IMR-90 (cell line): ENCODE measurements around the gene KMT2A. TPM values are rescaled to one million over a fixed set of nuclear protein-coding genes. Genes with fewer than 3 reads are reported as not detected.

Experiments used
- ATAC-seq: fragments of 200-7000 bp; cut with Tn5 transposase; 2 replicates; pipeline ENCODE4 v1.9.1; 2020; ENCODE audit warnings: low read depth, mild to moderate bottlenecking, moderate library complexity
- BruUV-seq: library from RNA; stranded (reverse); fragments of 400-500 nt; replicated peaks from 2 replicates; lab custom pipeline; 2021; lab: Mats Ljungman, UMichigan
- CTCF ChIA-PET: fragments of 300-600 bp; formaldehyde crosslinking; extraction: SDS; loops from one replicate; lab custom pipeline; 2021; ENCODE audit warnings: antibody characterized with exemption; lab: Yijun Ruan, JAX
- POLR2A ChIA-PET: fragments of 300-600 bp; sonication (Branson Sonifier 250); formaldehyde crosslinking; loops from one replicate; lab custom pipeline; 2022; ENCODE audit warnings: antibody characterized with exemption; ENCODE audit not compliant: unreplicated experiment; lab: Charles Lee
- DNase-seq: peaks from one replicate; pipeline ENCODE4 v3.0.0; 2013
- H2AFZ ChIP-seq: replicated peaks from 2 replicates; pipeline ENCODE3; 2013; ENCODE audit warnings: low read length, mild to moderate bottlenecking; ENCODE audit not compliant: poor library complexity
- H2AK5ac ChIP-seq: 2 replicates; pipeline ENCODE4 v1.6.1; 2013; ENCODE audit warnings: low read depth, low read length, inconsistent platforms
- H2AK9ac ChIP-seq: replicated peaks from 2 replicates; pipeline ENCODE3; 2013; ENCODE audit warnings: mild to moderate bottlenecking, low read depth, low read length, moderate library complexity; ENCODE audit not compliant: poor library complexity
- H2BK120ac ChIP-seq: 2 replicates; pipeline ENCODE4 v1.6.1; 2013; ENCODE audit warnings: low read depth, low read length, inconsistent platforms
- H2BK15ac ChIP-seq: 3 replicates; pipeline ENCODE4 v1.6.1; 2013; ENCODE audit warnings: low read depth, low read length, inconsistent platforms
- H2BK20ac ChIP-seq: 2 replicates; pipeline ENCODE4 v1.6.1; 2013; ENCODE audit warnings: low read depth, mild to moderate bottlenecking, inconsistent platforms, low read length, moderate library complexity
- H2BK5ac ChIP-seq: 2 replicates; pipeline ENCODE4 v1.6.1; 2013; ENCODE audit warnings: mild to moderate bottlenecking, low read depth, low read length, inconsistent platforms; ENCODE audit not compliant: poor library complexity, severe bottlenecking
- H3K14ac ChIP-seq: replicated peaks from 2 replicates; pipeline ENCODE4 v1.6.1; 2013; ENCODE audit warnings: low read depth, low read length, inconsistent platforms
- H3K18ac ChIP-seq: 2 replicates; pipeline ENCODE4 v1.6.1; 2013; ENCODE audit warnings: low read depth, low read length, control low read depth
- H3K23ac ChIP-seq: 2 replicates; pipeline ENCODE4 v1.6.1; 2013; ENCODE audit warnings: low read depth, low read length, inconsistent platforms
- H3K27ac ChIP-seq: 2 replicates; pipeline ENCODE4 v1.5.1; 2013; ENCODE audit warnings: mild to moderate bottlenecking, control low read depth, low read length; ENCODE audit not compliant: insufficient read depth
- H3K27me3 ChIP-seq: 2 replicates; pipeline ENCODE4 v1.6.1; 2013; ENCODE audit warnings: low read length; ENCODE audit not compliant: control insufficient read depth, insufficient read depth
- H3K36me3 ChIP-seq: 2 replicates; pipeline ENCODE4 v1.6.1; 2013; ENCODE audit warnings: low read length, mixed read lengths; ENCODE audit not compliant: control insufficient read depth, insufficient read depth
- H3K4ac ChIP-seq: 2 replicates; pipeline ENCODE4 v1.6.1; 2013; ENCODE audit warnings: low read depth, low read length, inconsistent platforms
- H3K4me1 ChIP-seq: 2 replicates; pipeline ENCODE4 v1.6.1; 2013; ENCODE audit warnings: low read length, mixed read lengths; ENCODE audit not compliant: control insufficient read depth, insufficient read depth
- H3K4me2 ChIP-seq: 2 replicates; pipeline ENCODE4 v1.6.1; 2013; ENCODE audit warnings: low read depth, mild to moderate bottlenecking, control low read depth, low read length, moderate library complexity
- H3K4me3 ChIP-seq: 2 replicates; pipeline ENCODE4 v1.5.1; 2013; ENCODE audit warnings: low read depth, mild to moderate bottlenecking, control low read depth, low read length, moderate library complexity; ENCODE audit not compliant: insufficient read depth
- H3K56ac ChIP-seq: 2 replicates; pipeline ENCODE4 v1.6.1; 2013; ENCODE audit warnings: low read length, inconsistent platforms; ENCODE audit not compliant: insufficient read depth; ENCODE audit errors: extremely low read depth
- H3K79me1 ChIP-seq, 2 experiments: 2 replicates each; pipeline ENCODE4 v1.6.1; 2013; ENCODE audit warnings: low read length in 2 of 2, inconsistent platforms in 1 of 2, low read depth in 1 of 2
- H3K9ac ChIP-seq: 2 replicates; pipeline ENCODE4 v1.6.1; 2013; ENCODE audit warnings: low read depth, low read length, control low read depth
- H3K9me1 ChIP-seq: 2 replicates; pipeline ENCODE4 v1.6.1; 2013; ENCODE audit warnings: low read length, inconsistent platforms; ENCODE audit not compliant: insufficient read depth
- H3K9me3 ChIP-seq: 2 replicates; pipeline ENCODE4 v1.6.1; 2013; ENCODE audit warnings: low read length; ENCODE audit not compliant: control insufficient read depth, insufficient read depth
- H4K20me1 ChIP-seq: 2 replicates; pipeline ENCODE4 v1.6.1; 2013; ENCODE audit warnings: low read length, inconsistent platforms; ENCODE audit not compliant: insufficient read depth
- H4K5ac ChIP-seq: 2 replicates; pipeline ENCODE4 v1.6.1; 2013; ENCODE audit warnings: mild to moderate bottlenecking, low read depth, low read length, control low read depth
- H4K8ac ChIP-seq, 2 experiments: 2 replicates each; pipeline ENCODE4 v1.6.1; 2013; ENCODE audit warnings: low read depth in 2 of 2, low read length in 2 of 2, control low read depth in 1 of 2, inconsistent platforms in 1 of 2
- H4K91ac ChIP-seq: 2 replicates; pipeline ENCODE4 v1.6.1; 2013; ENCODE audit warnings: low read depth, low read length, inconsistent platforms; ENCODE audit not compliant: insufficient read depth
- BHLHE40 ChIP-seq: fragments of 150-350 bp; IDR thresholded peaks from 2 replicates; pipeline ENCODE4 v1.6.1; 2016; ENCODE audit warnings: mild to moderate bottlenecking, low read depth, low read length
- CHD1 ChIP-seq: IDR thresholded peaks from 2 replicates; pipeline ENCODE4 v1.6.1; 2012; ENCODE audit warnings: low read depth, low read length, improper control_type of control experiment
- MAFK ChIP-seq: IDR thresholded peaks from 2 replicates; pipeline ENCODE4 v1.6.1; 2012; ENCODE audit warnings: low read depth, low read length, improper control_type of control experiment
- MAZ ChIP-seq: IDR thresholded peaks from 2 replicates; pipeline ENCODE4 v1.6.1; 2012; ENCODE audit warnings: low read depth, mild to moderate bottlenecking, low read length, improper control_type of control experiment, moderate library complexity, borderline replicate concordance
- MXI1 ChIP-seq: IDR thresholded peaks from 2 replicates; pipeline ENCODE4 v1.6.1; 2012; ENCODE audit warnings: low read depth, mild to moderate bottlenecking, low read length, moderate library complexity, borderline replicate concordance
- NFE2L2 ChIP-seq: fragments of 150-350 bp; IDR thresholded peaks from 2 replicates; pipeline ENCODE4 v1.6.1; 2016; ENCODE audit warnings: low read depth, mild to moderate bottlenecking, low read length
- RAD21 ChIP-seq: IDR thresholded peaks from 2 replicates; pipeline ENCODE4 v1.6.1; 2012; ENCODE audit warnings: low read length, improper control_type of control experiment
- RCOR1 ChIP-seq: IDR thresholded peaks from 2 replicates; pipeline ENCODE4 v1.6.1; 2012; ENCODE audit warnings: mild to moderate bottlenecking, low read length, improper control_type of control experiment; ENCODE audit not compliant: insufficient replicate concordance
- RFX5 ChIP-seq: IDR thresholded peaks from 2 replicates; pipeline ENCODE4 v1.8.0; 2012; ENCODE audit warnings: low read depth, mild to moderate bottlenecking, low read length, moderate library complexity
- SMC3 ChIP-seq: fragments of 150-350 bp; IDR thresholded peaks from 2 replicates; pipeline ENCODE4 v1.6.1; 2016; ENCODE audit warnings: low read depth, mild to moderate bottlenecking, antibody characterized with exemption, low read length, moderate library complexity
- WGBS, 2 experiments: methylation state at CpG; one replicate each; pipeline versions ENCODE4 v1.1.5 to v1.1.7; 2013; ENCODE audit warnings: missing lambda C conversion rate in 2 of 2; ENCODE audit not compliant: insufficient read length in 1 of 2; ENCODE audit errors: extremely low coverage in 2 of 2; 5-methylcytosine and 5-hydroxymethylcytosine counted together
- dilution Hi-C: fragments of 300-500 bp; cut with HindIII; formaldehyde crosslinking; loops from one replicate; pipeline ENCODE4 v1.14.3; 2018; ENCODE audit warnings: low sequenced_read_pairs; ENCODE audit not compliant: unreplicated experiment
- in situ Hi-C: fragments of 300-500 bp; cut with MboI; formaldehyde crosslinking; loops from 3 replicates; pipeline ENCODE4 v1.14.3; 2019; ENCODE audit warnings: low sequenced_read_pairs, inconsistent platforms, mixed read lengths
- intact Hi-C: fragments of 100-400 bp; cut with micrococcal nuclease; formaldehyde crosslinking; loops from 2 replicates; pipeline ENCODE4 v1.10.0; 2022
- polyA plus RNA-seq, 3 experiments: library from polyadenylated mRNA; depleted of rRNA; stranded (reverse); fragments of >200 nt; gene quantifications; 2 replicates each; pipeline ENCODE4 v1.2.3, GENCODE V29; 2012; ENCODE audit warnings: low replicate concordance in 1 of 3
- total RNA-seq: library from RNA; depleted of rRNA; stranded (reverse); fragments of >200 nt; gene quantifications from 2 replicates; pipeline ENCODE4 v1.2.3, GENCODE V29; 2012
- TF ChIP-seq, protein P1 (sequence below): fragments of 150-350 bp; IDR thresholded peaks from 2 replicates; pipeline ENCODE4 v1.6.1; 2017; ENCODE audit warnings: mild to moderate bottlenecking, antibody characterized with exemption, low read length, low read depth
- TF ChIP-seq, protein P2 (sequence below): conservative IDR thresholded peaks from 2 replicates; pipeline ENCODE4 v1.5.1; 2012; ENCODE audit warnings: mild to moderate bottlenecking, low read depth, low read length, improper control_type of control experiment

KMT2A gene
- total and polyA plus RNA-seq, 2 of the 4 experiments (the other 2 are of a cell fraction): 18.2 to 21.1 TPM

DNA sequence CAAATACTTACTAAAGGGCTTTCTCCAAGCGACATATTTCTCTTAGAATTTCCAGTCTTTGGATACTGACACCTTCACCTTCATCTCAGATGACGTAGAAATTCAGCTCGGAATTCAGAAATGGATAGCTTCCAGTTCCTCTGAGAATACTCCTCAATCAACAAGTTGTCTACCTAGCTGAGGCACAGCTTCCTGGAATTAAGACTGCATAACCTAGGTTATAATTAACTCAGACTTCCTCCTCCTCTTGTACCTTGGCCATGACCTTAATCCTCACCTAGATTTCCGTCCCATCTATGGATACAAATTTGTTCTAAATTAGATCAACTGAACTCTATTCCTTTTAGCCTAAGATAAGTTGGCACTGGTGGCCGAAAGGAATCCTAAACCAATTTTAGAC, 17.5 kb upstream of the KMT2A start:
- H3K56ac ChIP-seq: no peak overlapping the region
- H3K9ac ChIP-seq: no peak overlapping the region
- H4K5ac ChIP-seq: no peak overlapping the region
- no peaks in the 10 kb centered on the region for H3K9me3 ChIP-seq
- in situ Hi-C loops: no loop called here
- H3K79me1 ChIP-seq: peaks cover 6 to 8% of the 10 kb centered on the region in 2 experiments; a peak in 2 of 4 replicates
- WGBS, 2 experiments: no CpG with 5 or more reads among the region's 5 CpGs
- dilution Hi-C loops: no loop called here
- H3K9me1 ChIP-seq: peaks cover 2% of the 10 kb centered on the region; the same call in 1 of the 2 replicates
- TF ChIP-seq MXI1: no peak
- TF ChIP-seq, protein P1, sequence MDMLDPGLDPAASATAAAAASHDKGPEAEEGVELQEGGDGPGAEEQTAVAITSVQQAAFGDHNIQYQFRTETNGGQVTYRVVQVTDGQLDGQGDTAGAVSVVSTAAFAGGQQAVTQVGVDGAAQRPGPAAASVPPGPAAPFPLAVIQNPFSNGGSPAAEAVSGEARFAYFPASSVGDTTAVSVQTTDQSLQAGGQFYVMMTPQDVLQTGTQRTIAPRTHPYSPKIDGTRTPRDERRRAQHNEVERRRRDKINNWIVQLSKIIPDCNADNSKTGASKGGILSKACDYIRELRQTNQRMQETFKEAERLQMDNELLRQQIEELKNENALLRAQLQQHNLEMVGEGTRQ: no peak
- TF ChIP-seq NFE2L2: no peak
- no peak for TF ChIP-seq BHLHE40
- TF ChIP-seq, protein P2, sequence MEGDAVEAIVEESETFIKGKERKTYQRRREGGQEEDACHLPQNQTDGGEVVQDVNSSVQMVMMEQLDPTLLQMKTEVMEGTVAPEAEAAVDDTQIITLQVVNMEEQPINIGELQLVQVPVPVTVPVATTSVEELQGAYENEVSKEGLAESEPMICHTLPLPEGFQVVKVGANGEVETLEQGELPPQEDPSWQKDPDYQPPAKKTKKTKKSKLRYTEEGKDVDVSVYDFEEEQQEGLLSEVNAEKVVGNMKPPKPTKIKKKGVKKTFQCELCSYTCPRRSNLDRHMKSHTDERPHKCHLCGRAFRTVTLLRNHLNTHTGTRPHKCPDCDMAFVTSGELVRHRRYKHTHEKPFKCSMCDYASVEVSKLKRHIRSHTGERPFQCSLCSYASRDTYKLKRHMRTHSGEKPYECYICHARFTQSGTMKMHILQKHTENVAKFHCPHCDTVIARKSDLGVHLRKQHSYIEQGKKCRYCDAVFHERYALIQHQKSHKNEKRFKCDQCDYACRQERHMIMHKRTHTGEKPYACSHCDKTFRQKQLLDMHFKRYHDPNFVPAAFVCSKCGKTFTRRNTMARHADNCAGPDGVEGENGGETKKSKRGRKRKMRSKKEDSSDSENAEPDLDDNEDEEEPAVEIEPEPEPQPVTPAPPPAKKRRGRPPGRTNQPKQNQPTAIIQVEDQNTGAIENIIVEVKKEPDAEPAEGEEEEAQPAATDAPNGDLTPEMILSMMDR: no peak
- TF ChIP-seq MAFK: no peak
- no peak for TF ChIP-seq RAD21
- no peak for TF ChIP-seq RCOR1
- TF ChIP-seq RFX5: no peak
- TF ChIP-seq CHD1: no peak
- no peak for TF ChIP-seq MAZ
- no peak for TF ChIP-seq SMC3
- POLR2A ChIA-PET: no interaction called here
- H3K4ac ChIP-seq: no peak overlapping the region
- H3K4me3 ChIP-seq: no peak overlapping the region
- H3K18ac ChIP-seq: no peak overlapping the region
- no peak overlapping the region for H2BK15ac ChIP-seq
- H2BK20ac ChIP-seq: no peak overlapping the region
- H2AK5ac ChIP-seq: no peak overlapping the region
- ATAC-seq (no peak), DNase-seq (no peak)
- no peaks in the 10 kb centered on the region; the same call in 1 of the 2 replicates for H4K20me1 ChIP-seq
- BruUV-seq: no TSS peak
- no peak overlapping the region for H3K14ac ChIP-seq
- H2AK9ac ChIP-seq: no peak overlapping the region
- H2BK120ac ChIP-seq: no peak overlapping the region
- no peak overlapping the region for H3K27ac ChIP-seq
- no peak overlapping the region for H3K23ac ChIP-seq
- intact Hi-C loops: no loop called here
- H4K91ac ChIP-seq: no peak overlapping the region
- CTCF ChIA-PET: no interaction called here
- no peak overlapping the region for H4K8ac ChIP-seq
- no peak overlapping the region for H2BK5ac ChIP-seq
- H3K4me1 ChIP-seq: no peaks in the 10 kb centered on the region
- peaks cover 3% of the 10 kb centered on the region; the same call in 1 of the 2 replicates for H3K36me3 ChIP-seq
- H3K27me3 ChIP-seq: no peaks in the 10 kb centered on the region
- no peak overlapping the region for H2AFZ ChIP-seq
- H3K4me2 ChIP-seq: no peak overlapping the region
